GM20431 (cell line): ENCODE measurements around the gene SLC1A2.

Experiments
- in situ Hi-C: fragments of 300-500 bp; cut with MseI, MboI; formaldehyde crosslinking; loops from one replicate; pipeline ENCODE4 v1.15.0; 2020; ENCODE audit warnings: low sequenced_read_pairs; ENCODE audit not compliant: unreplicated experiment

Gene SLC1A2

DNA sequence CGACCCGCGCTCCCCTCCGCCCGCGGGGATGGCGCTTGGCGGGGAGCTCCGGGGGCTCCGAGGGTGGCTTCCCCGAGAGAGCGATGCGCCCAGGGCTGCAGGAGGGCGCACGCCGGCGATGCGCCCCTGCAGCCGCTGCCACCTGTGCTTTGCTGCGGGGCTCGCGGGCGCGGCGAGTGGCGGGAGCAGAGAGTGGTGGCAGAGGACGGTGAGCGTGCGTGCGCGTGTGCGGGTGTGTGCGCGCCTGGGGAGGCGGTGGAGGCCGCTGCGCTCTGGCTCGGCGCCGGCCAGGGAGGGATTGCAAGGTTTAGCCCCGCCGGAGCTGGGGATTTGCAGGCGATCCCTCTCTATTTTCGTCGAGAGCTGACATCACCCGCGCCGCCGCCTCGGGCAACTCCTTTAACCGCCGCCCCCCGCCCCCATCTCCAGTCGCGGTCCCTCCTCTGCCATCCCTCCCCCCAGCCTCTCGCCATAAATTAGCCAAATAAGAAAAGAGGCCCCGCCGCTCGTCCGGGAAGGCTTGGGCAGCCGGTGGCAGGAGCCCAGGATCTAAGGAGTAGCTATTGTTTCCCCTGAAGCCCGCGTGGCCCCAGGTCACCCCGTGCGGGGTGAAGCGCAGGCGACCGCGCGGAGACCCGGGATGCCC is at the start of gene SLC1A2:
SLC1A2 (minus strand) TSS at position 375 of the 646 bp plus-strand sequence. CDS start 592 bp downstream, outside the sequence.
- in situ Hi-C loops = no loop called here

DNA sequence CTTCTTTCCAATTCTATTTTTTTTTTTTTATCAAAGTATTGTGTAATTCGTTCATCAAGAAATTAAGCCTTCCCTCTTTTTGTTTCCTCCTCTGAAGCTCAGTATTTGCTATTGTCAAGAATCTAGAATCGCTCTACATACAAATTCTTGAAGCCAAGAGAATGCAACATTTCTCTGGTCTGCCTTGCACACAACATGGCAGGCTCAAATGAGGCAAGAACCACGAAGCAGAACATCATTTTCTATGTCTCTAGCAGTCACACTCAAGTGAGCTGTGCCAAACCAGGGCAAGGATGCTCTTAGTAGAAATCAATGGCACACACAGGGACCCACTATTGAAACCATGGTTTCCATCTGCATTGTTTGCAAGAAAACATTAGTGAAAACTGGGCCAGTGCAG is 46.7 kb upstream of the SLC1A2 start:
- in situ Hi-C loops = no loop called here

- in situ Hi-C loops = no loop called here
Observed at GRCh38 chr11:35464308-35464707, 45.0 kb upstream of the SLC1A2 start.

- in situ Hi-C loops = no loop called here
Observed at GRCh38 chr11:35463331-35463751, 44.0 kb upstream of the SLC1A2 start.

GRCh38 chr11:35461917-35462538 is 42.7 kb upstream of the SLC1A2 start:
- in situ Hi-C loops = no loop called here

GRCh38 chr11:35459489-35459888 is 40.1 kb upstream of the SLC1A2 start:
- in situ Hi-C loops = no loop called here

DNA sequence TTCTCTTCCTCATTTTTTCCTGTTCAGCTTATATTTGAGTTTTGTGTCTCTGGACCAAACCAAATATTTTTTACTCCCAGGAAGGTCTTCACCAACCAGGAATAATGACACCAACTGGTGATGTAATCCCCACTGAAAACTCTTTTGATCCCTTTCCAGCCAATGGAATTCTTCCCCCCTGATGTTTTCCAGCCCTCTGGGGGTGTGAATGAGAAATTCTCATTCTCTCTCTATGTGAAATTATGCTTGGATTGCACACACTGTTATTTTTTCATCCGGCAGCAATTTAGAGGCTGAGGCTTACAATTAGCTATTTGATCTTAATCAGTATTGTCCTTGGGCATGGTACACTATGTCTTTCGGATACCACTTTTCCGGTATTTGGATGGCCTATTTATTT is 39.5 kb upstream of the SLC1A2 start:
- in situ Hi-C loops = no loop called here

GRCh38 chr11:35454362-35454761 is 35.0 kb upstream of the SLC1A2 start:
- in situ Hi-C loops = no loop called here

DNA sequence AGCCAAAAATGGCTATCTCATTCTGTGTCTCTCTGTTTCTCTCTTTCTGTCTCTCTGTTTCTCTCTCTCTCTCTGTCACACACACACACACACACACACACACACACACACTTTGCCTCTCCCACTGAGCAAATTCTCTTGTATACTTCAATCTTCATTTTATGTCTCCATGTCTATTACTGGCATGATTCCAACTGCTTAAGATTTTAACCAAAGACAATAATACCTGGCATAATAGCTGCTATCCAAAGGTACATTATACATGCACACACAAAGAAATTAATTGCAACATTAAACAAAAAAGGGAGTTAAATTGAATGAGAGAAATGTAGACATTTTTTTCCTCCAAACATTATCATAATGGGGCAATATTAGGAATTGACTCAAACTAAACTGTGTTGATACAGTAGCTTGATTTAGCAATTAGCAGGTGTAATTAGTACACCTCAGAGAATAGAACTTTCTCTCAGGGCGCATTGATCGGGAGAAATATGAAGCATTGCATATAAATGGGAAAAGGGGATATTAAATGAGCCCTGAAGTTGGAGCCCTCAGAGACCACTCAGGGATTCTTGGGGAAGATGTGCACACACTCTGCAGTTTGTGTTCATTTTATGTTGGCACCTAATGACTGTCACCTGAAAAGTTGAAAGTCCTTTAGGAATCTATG is 17.4 kb upstream of the SLC1A2 start:
- in situ Hi-C loops = no loop called here

DNA sequence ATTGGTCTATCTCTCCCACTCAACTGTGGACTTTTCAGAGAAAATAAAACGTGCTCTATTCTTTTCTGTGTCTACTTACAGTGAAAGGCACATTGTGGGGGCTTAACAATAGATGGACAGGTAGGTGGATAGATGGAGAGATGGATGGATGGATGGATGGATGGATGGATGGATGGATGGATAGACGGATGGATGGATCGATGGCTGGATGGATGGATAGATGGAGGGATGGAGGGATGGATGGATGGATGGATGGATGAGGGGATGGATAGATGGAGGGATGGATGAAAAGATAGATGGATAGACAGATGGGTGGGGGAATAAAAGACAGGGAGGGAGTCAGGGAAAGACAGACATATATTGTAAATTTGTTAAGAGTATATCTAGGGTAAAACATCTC is 14.2 kb upstream of the SLC1A2 start:
- in situ Hi-C loops = no loop called here

DNA sequence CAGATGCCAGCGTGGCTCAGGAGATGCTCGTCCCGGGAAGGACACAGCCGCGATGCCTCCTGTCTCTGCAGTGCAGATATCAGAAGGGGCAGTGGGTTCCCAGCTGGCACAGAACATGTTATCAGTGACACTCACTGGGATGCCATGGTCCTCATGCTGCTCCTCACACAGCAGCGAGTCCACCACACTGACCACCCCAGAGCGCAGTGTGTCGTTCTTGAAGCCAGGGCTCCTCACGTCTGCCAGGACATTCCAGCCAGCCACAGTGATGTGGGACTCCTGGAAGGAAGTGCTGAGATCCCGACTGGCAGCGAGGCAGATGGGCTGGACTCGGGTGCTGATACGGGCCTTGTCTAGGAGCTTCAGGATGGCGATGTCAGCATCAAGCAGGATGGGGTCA is 13.1 kb upstream of the SLC1A2 start:
- in situ Hi-C loops = no loop called here

GRCh38 chr11:35427071-35427470 is 7.7 kb upstream of the SLC1A2 start:
- in situ Hi-C loops = no loop called here

- in situ Hi-C loops = no loop called here
Observed at GRCh38 chr11:35426351-35426750, 7.0 kb upstream of the SLC1A2 start.

- in situ Hi-C loops = no loop called here
Observed at GRCh38 chr11:35425603-35426212, 6.3 kb upstream of the SLC1A2 start.

- in situ Hi-C loops = no loop called here
Observed at GRCh38 chr11:35424157-35424940, 5.0 kb upstream of the SLC1A2 start.

- in situ Hi-C loops = no loop called here
Observed at GRCh38 chr11:35420371-35420770, 1.0 kb upstream of the SLC1A2 start.

- in situ Hi-C loops = no loop called here
Observed at GRCh38 chr11:35419830-35420333, 524 bp upstream of the SLC1A2 start.

- in situ Hi-C loops = no loop called here
Observed at GRCh38 chr11:35418282-35419183, 825 bp downstream of the SLC1A2 start.

DNA sequence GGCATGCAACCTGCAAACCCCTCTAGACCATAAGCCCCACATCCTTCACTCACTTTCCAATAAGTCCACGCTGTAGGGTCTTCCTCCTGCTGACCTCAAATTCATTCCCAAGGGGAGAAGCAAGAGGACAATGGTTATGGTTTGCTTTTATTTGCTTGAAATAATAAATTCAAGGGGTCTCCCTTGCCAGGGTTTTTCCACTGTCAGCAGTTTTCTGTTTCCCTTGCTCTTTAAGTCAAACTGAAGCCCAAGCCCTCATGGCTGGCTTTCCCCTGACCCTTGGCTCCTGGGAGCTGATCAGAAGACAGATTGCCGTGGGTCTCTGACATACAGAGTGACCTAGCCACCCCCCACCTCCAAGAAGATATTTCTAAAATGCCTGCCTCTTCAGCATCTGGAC is 3.9 kb downstream of the SLC1A2 start:
- in situ Hi-C loops = no loop called here
